GM21619 (cell line): Measurements from ENCODE around the gene FRMD4B.
A peak's percentile ranks its signal among the peaks of the same experiment; 100 is the strongest.
"Not testable (repeated sequence)": the region's sequence is repeated elsewhere in the genome, so short reads cannot be mapped to it uniquely, and the experiment has no call there.

Experiments used
- ATAC-seq: cut with Tn5 transposase; IDR thresholded peaks from one replicate; pipeline ENCODE4 v1.9.1; 2021; ENCODE audit not compliant: unreplicated experiment

Gene FRMD4B

GRCh38 chr3:69324362-69325025, 61.4 kb downstream of the FRMD4B start:
- peak; percentile 55 for ATAC-seq

- ATAC-seq: no peak
Measured at GRCh38 chr3:69323941-69324340, 61.9 kb downstream of the FRMD4B start.

GRCh38 chr3:69322512-69322911, 63.4 kb downstream of the FRMD4B start:
- not testable (repeated sequence) for ATAC-seq

- ATAC-seq: no peak
Measured at GRCh38 chr3:69322158-69322509, 63.8 kb downstream of the FRMD4B start.

GRCh38 chr3:69321301-69322157, 64.4 kb downstream of the FRMD4B start:
- no peak for ATAC-seq

GRCh38 chr3:69320871-69321271, 65.0 kb downstream of the FRMD4B start:
- ATAC-seq: peak; percentile 39

- ATAC-seq: no peak
Measured at GRCh38 chr3:69319652-69320051, 66.2 kb downstream of the FRMD4B start.

GRCh38 chr3:69318410-69318809, 67.5 kb downstream of the FRMD4B start:
- ATAC-seq: no peak

- no peak for ATAC-seq
Measured at GRCh38 chr3:69313251-69313650, 72.6 kb downstream of the FRMD4B start.

GRCh38 chr3:69309814-69310213, 76.1 kb downstream of the FRMD4B start:
- no peak for ATAC-seq

GRCh38 chr3:69306239-69307185, 79.4 kb downstream of the FRMD4B start:
- ATAC-seq: peak; percentile 97

GRCh38 chr3:69305011-69305410, 80.9 kb downstream of the FRMD4B start:
- ATAC-seq: no peak

GRCh38 chr3:69304396-69304795, 81.5 kb downstream of the FRMD4B start:
- no peak for ATAC-seq

- no peak for ATAC-seq
Measured at GRCh38 chr3:69300296-69300695, 85.6 kb downstream of the FRMD4B start.

GRCh38 chr3:69299344-69299743, 86.5 kb downstream of the FRMD4B start:
- ATAC-seq: no peak

GRCh38 chr3:69297501-69297900, 88.4 kb downstream of the FRMD4B start:
- ATAC-seq: no peak

GRCh38 chr3:69296995-69297394, 88.9 kb downstream of the FRMD4B start:
- no peak for ATAC-seq

- ATAC-seq: peak; percentile 44
Measured at GRCh38 chr3:69294014-69294766, 91.7 kb downstream of the FRMD4B start.

GRCh38 chr3:69292959-69293574, 92.8 kb downstream of the FRMD4B start:
- no peak for ATAC-seq

- no peak for ATAC-seq
Measured at GRCh38 chr3:69292185-69292584, 93.7 kb downstream of the FRMD4B start.
